GM12878 (cell line): ENCODE measurements around the gene PNMA5. TPM values are rescaled to one million over a fixed set of nuclear protein-coding genes. Genes with fewer than 3 reads are reported as not detected.

ENCODE experiments used
- ATF7 ChIP-seq: fragments of 450-650 bp; IDR thresholded peaks from 2 replicates; pipeline ENCODE4 v1.6.1; 2016; ENCODE audit warnings: low read depth, mild to moderate bottlenecking
- BRCA1 ChIP-seq: IDR thresholded peaks from 2 replicates; pipeline ENCODE4 v1.6.1; 2011; ENCODE audit warnings: low read depth, low read length, improper control_type of control experiment
- CREM ChIP-seq: IDR thresholded peaks from 2 replicates; pipeline ENCODE4 v1.6.1; 2014; ENCODE audit warnings: antibody characterized with exemption, low read depth
- GABPA ChIP-seq: IDR thresholded peaks from 2 replicates; pipeline ENCODE4 v1.6.1; 2014; ENCODE audit warnings: antibody characterized with exemption, low read depth, mild to moderate bottlenecking, inconsistent platforms
- HCFC1 ChIP-seq: fragments of 150-350 bp; IDR thresholded peaks from 2 replicates; pipeline ENCODE4 v1.6.1; 2014; ENCODE audit warnings: low read length
- HDGF ChIP-seq: fragments of 450-650 bp; IDR thresholded peaks from 2 replicates; pipeline ENCODE4 v1.6.1; 2016; ENCODE audit warnings: antibody characterized with exemption
- IKZF2 ChIP-seq, 2 experiments: fragments of 450-650 bp; IDR thresholded peaks; 2 replicates each; pipeline ENCODE4 v1.6.1; 2017; ENCODE audit warnings: mild to moderate bottlenecking in 2 of 2, moderate library complexity in 2 of 2
- MXI1 ChIP-seq: fragments of 150-350 bp; IDR thresholded peaks from 2 replicates; pipeline ENCODE4 v1.6.1; 2011; ENCODE audit warnings: low read depth, mild to moderate bottlenecking, inconsistent platforms, low read length, improper control_type of control experiment
- NFYA ChIP-seq: IDR thresholded peaks from 2 replicates; pipeline ENCODE4 v1.6.1; 2011; ENCODE audit warnings: low read depth, mild to moderate bottlenecking, low read length, improper control_type of control experiment, borderline replicate concordance
- PKNOX1 ChIP-seq: fragments of 450-650 bp; IDR thresholded peaks from 2 replicates; pipeline ENCODE4 v1.6.1; 2016; ENCODE audit warnings: mild to moderate bottlenecking
- PML ChIP-seq: IDR thresholded peaks from 2 replicates; pipeline ENCODE4 v1.6.1; 2012; ENCODE audit warnings: low read length, inconsistent platforms
- POLR2A ChIP-seq: IDR thresholded peaks from 2 replicates; pipeline ENCODE4 v1.6.1; 2011; ENCODE audit warnings: low read depth, mild to moderate bottlenecking, low read length
- POLR2AphosphoS5 ChIP-seq: IDR thresholded peaks from 2 replicates; pipeline ENCODE4 v1.6.1; 2011; ENCODE audit warnings: mild to moderate bottlenecking, low read length, inconsistent platforms
- PRDM15 ChIP-seq: fragments of 450-650 bp; formaldehyde crosslinking; IDR thresholded peaks from 2 replicates; pipeline ENCODE4 v1.4.0; 2020; ENCODE audit warnings: mild to moderate bottlenecking, moderate library complexity
- RUNX3 ChIP-seq: IDR thresholded peaks from 2 replicates; pipeline ENCODE4 v1.6.1; 2012; ENCODE audit warnings: low read length, inconsistent platforms
- SIX5 ChIP-seq: IDR thresholded peaks from 2 replicates; pipeline ENCODE4 v1.6.1; 2011; ENCODE audit warnings: mild to moderate bottlenecking, low read depth, low read length, moderate library complexity; ENCODE audit not compliant: severe bottlenecking
- SMC3 ChIP-seq: IDR thresholded peaks from 2 replicates; pipeline ENCODE4 v1.6.1; 2011; ENCODE audit warnings: low read length, improper control_type of control experiment, borderline replicate concordance
- SREBF2 ChIP-seq: IDR thresholded peaks from 2 replicates; pipeline ENCODE4 v1.6.1; 2012; ENCODE audit warnings: mild to moderate bottlenecking, low read length
- STAT1 ChIP-seq: fragments of 450-650 bp; conservative IDR thresholded peaks from 2 replicates; pipeline ENCODE4 v1.6.1; 2014; ENCODE audit warnings: antibody characterized with exemption, mild to moderate bottlenecking
- TARDBP ChIP-seq: IDR thresholded peaks from 2 replicates; pipeline ENCODE4 v1.6.1; 2016; ENCODE audit warnings: borderline replicate concordance
- TCF12 ChIP-seq: IDR thresholded peaks from 2 replicates; pipeline ENCODE4 v1.6.1; 2011; ENCODE audit warnings: low read depth, mild to moderate bottlenecking, low read length
- USF2 ChIP-seq: IDR thresholded peaks from 2 replicates; pipeline ENCODE4 v1.6.1; 2011; ENCODE audit warnings: low read depth, low read length, improper control_type of control experiment, borderline replicate concordance
- ZBTB33 ChIP-seq: fragments of 450-650 bp; IDR thresholded peaks from 2 replicates; pipeline ENCODE4 v1.6.1; 2017; ENCODE audit warnings: mild to moderate bottlenecking
- ZNF274 ChIP-seq: IDR thresholded peaks from one replicate; pipeline ENCODE4 v1.8.0; 2011; ENCODE audit not compliant: insufficient read length, insufficient read depth
- ZSCAN29 ChIP-seq: fragments of 450-650 bp; IDR thresholded peaks from 2 replicates; pipeline ENCODE4 v1.6.1; 2017; ENCODE audit warnings: mild to moderate bottlenecking, moderate library complexity
- polyA plus RNA-seq, 11 experiments: library from polyadenylated mRNA; depleted of rRNA in 4 of 11; unstranded in 6 of 11; stranded (reverse) in 5 of 11; fragments of >200 nt; fragmentation: Nextera tagmentation in 4 of 11; fragmentation: Illumina TruSeq in 1 of 11; extraction: Ambion mirVana in 4 of 11; extraction: Trizol in 1 of 11; gene quantifications; 1 replicate in 1 of 11; 2 replicates in 10 of 11; pipeline versions ENCODE4 v1.2.1 to v1.2.3, GENCODE V29; 2011 to 2016; ENCODE audit warnings: inconsistent platforms in 2 of 11, missing spikeins in 2 of 11, low read depth in 1 of 11
- total RNA-seq, 4 experiments: library from RNA; depleted of rRNA in 3 of 4; stranded (reverse); fragments of >200 nt in 3 of 4; fragmentation: Illumina TruSeq in 1 of 4; extraction: Trizol in 1 of 4; gene quantifications; 2 replicates each; pipeline versions ENCODE4 v1.2.1 to v1.2.3, GENCODE V29; 2013 to 2021

Gene PNMA5
- total and polyA plus RNA-seq, 10 of the 15 experiments (the other 5 are each of a cell fraction or from before 2014, with no cell fraction given), result 0.03 TPM; not detected in 9

GRCh38 chrX:152958524-152959465 is 35.1 kb downstream of the PNMA5 start (continued):
- TF ChIP-seq ZBTB33 (no peak), BRCA1 (no peak), SIX5 (peak; percentile 13), GABPA (no peak), ZSCAN29 (no peak), MXI1 (peak; percentile 34; the same call in 1 of the 2 replicates), PRDM15 (CRISPR knock-in tag) (no peak), ATF7 (no peak), IKZF2 (IDR thresholded peaks at IDR 0.05) (no peak), USF2 (no peak), HDGF (no peak), TCF12 (no peak), SMC3 (peak; percentile 90), HCFC1 (no peak), STAT1 (peak; percentile 49; the same call in 1 of the 2 replicates), CREM (peak; percentile 43; the same call in 1 of the 2 replicates), ZNF274 (no peak), POLR2AphosphoS5 (no peak), SREBF2 (no peak), TARDBP (no peak), PML (peak; percentile 64; the same call in 1 of the 2 replicates), PKNOX1 (peak; percentile 37; the same call in 1 of the 2 replicates), NFYA (no peak), RUNX3 (peak; percentile 72), POLR2A (0 out of 2 replicates have a peak, but pooled peaks have one; percentile 38)
